Spleen (tissue), 11 donors: ENCODE results near the gene SLC38A10. TPM values are rescaled to one million over a fixed set of nuclear protein-coding genes. Genes with fewer than 3 reads are reported as not detected.
A peak's percentile ranks its signal among the peaks of the same experiment; 100 is the strongest.

Source experiments
- DNase-seq: peaks from one replicate; pipeline ENCODE4 v3.0.0-alpha.2; 2020
- H3K27ac ChIP-seq, 8 donors: fragments of 200-600 bp; sonication (generic) in 7 of 8; 1 replicate in 4 of 8; 2 replicates in 4 of 8; pipeline versions ENCODE4 v1.5.0 to v1.8.0; 2016 to 2021; ENCODE audit warnings: inconsistent platforms in 4 of 8, mild to moderate bottlenecking in 4 of 8, moderate library complexity in 1 of 8
- H3K27me3 ChIP-seq, 7 donors: fragments of 200-600 bp; sonication (generic) in 6 of 7; replicated peaks in 1 of 7; 1 replicate in 4 of 7; 2 replicates in 3 of 7; pipeline versions ENCODE4 v1.5.0 to v1.8.0; 2016 to 2021; ENCODE audit warnings: inconsistent platforms in 3 of 7, mild to moderate bottlenecking in 1 of 7
- H3K36me3 ChIP-seq, 6 donors: fragments of 200-600 bp; sonication (generic) in 5 of 6; 1 replicate in 4 of 6; 2 replicates in 2 of 6; pipeline versions ENCODE4 v1.5.0 to v1.8.0; 2016 to 2021; ENCODE audit warnings: inconsistent platforms in 2 of 6
- H3K4me1 ChIP-seq, 6 donors: fragments of 200-600 bp; sonication (generic) in 5 of 6; 1 replicate in 3 of 6; 2 replicates in 3 of 6; pipeline versions ENCODE4 v1.5.0 to v1.8.0; 2016 to 2021; ENCODE audit warnings: inconsistent platforms in 3 of 6
- H3K4me3 ChIP-seq, 8 donors: fragments of 200-600 bp; sonication (generic) in 7 of 8; 1 replicate in 4 of 8; 2 replicates in 4 of 8; pipeline versions ENCODE4 v1.5.0 to v1.8.0; 2016 to 2021; ENCODE audit warnings: inconsistent platforms in 4 of 8, mild to moderate bottlenecking in 4 of 8, moderate library complexity in 2 of 8
- H3K9me3 ChIP-seq, 8 donors: fragments of 200-600 bp; sonication (generic) in 7 of 8; 1 replicate in 4 of 8; 2 replicates in 4 of 8; pipeline versions ENCODE4 v1.5.0 to v1.8.0; 2016 to 2021; ENCODE audit warnings: inconsistent platforms in 4 of 8
- CTCF ChIP-seq, 11 experiments: fragments of 200-600 bp in 7 of 11; fragments of 450-650 bp in 4 of 11; sonication (generic) in 4 of 11; IDR thresholded peaks in 8 of 11; conservative IDR thresholded peaks in 3 of 11; 1 replicate in 7 of 11; 2 replicates in 4 of 11; pipeline versions ENCODE4 v1.4.0 to v1.8.0; 2016 to 2021; ENCODE audit warnings: antibody characterized with exemption in 11 of 11, inconsistent platforms in 4 of 11, mild to moderate bottlenecking in 1 of 11
- POLR2A ChIP-seq, 3 donors: fragments of 450-650 bp; IDR thresholded peaks; one replicate each; pipeline ENCODE4 v1.5.1; 2017; ENCODE audit warnings: antibody characterized with exemption in 3 of 3, mild to moderate bottlenecking in 1 of 3
- POLR2AphosphoS5 ChIP-seq, 3 donors: sonication (generic); formaldehyde crosslinking; IDR thresholded peaks; one replicate each; pipeline ENCODE4 v1.5.1; 2017; ENCODE audit warnings: antibody characterized with exemption in 3 of 3
- WGBS, 5 donors: extraction: QIAGEN DNeasy Blood & Tissue Kit in 3 of 5; methylation state at CpG; one replicate each; pipeline versions ENCODE4 v1.1.5 to v1.1.7; 2013 to 2018; 5-methylcytosine and 5-hydroxymethylcytosine counted together
- intact Hi-C: fragments of 100-400 bp; cut with DNase I; formaldehyde crosslinking; loops from one replicate; pipeline ENCODE4 v1.15.0; 2023; ENCODE audit warnings: low total_unique reads
- polyA plus RNA-seq, 3 donors: library from polyadenylated mRNA; stranded (reverse); fragments of 200-250 nt; gene quantifications; one replicate each; pipeline ENCODE4 v1.2.1, GENCODE V29; 2013
- total RNA-seq, 7 donors: library from RNA; depleted of rRNA in 3 of 7; stranded (reverse); fragments of >200 nt in 3 of 7; fragmentation: NEBNext Ultra II Directional in 4 of 7; extraction: Animal tissue kit (Norgen Biotek cat#: 25700) in 4 of 7; gene quantifications; one replicate each; pipeline versions ENCODE4 v1.1.0 to v1.2.1, GENCODE V29; 2016 to 2021
- donor health status: healthy with polysubstance abuse.
- donor health status: DM: no; HTN: no; CAD: no; lungs with moderate emphysema.
- donor health status: DM: no; HTN: no; CAD: no.
- donor health status: Bipolar disorder and iron deficiency.
- donor health status: healthy.
- donor health status: DM: no; HTN: no; CAD: no.
- donor health status: DM: yes; HTN: yes; CAD: no.

SLC38A10 gene
- total and polyA plus RNA-seq, 10 donors: 54.9 to 112 (median 86.6) TPM

DNA sequence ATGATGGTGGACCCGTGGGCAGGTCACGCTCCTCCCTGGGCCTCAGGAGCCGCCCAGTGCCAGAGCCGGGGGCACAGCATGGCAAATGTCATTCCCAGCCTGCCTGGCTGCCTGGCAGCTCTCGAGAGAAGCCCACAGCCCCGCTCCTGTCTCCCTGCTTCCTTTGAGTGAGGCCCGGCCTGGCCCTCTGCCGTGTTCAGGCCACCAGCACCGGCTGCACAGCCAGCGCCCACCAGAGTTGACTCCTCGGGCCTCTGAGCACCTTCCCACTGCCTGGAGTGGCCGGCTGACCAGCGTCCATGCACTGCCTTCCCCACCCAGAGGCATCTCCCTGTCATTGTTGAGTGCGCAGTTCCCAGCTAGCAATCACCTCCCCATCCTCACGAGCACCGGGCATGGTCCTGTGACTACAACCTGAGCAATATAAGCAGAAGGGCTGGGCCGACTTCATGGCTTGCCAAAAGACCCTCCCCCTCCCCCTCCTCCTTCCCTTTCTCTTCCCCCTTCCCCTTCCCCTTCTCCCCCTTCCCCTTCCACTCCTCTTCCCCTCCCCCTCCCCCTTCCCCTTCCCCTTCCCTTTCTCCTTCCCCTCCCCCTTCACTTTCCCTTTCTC, 11.9 kb upstream of the SLC38A10 start:
- Histone ChIP-seq H3K9me3 (no peaks in the 10 kb centered on the region), H3K27ac (peak overlapping the region in 3 of 8 donors; percentile 13 to 84 (median 32)), H3K4me1 (peaks cover 6 to 77% (median 30%) of the 10 kb centered on the region in 6 donors), H3K27me3 (peaks cover 0 to 32% (median 0%) of the 10 kb centered on the region in 7 donors), H3K4me3 (no peak overlapping the region), H3K36me3 (no peaks in the 10 kb centered on the region)
- intact Hi-C loops: no loop called here
- no peak for DNase-seq
- WGBS, 5 donors: 74 to 87% (median 75%) methylated on average over 9 to 17 of the region's 17 CpGs
- TF ChIP-seq POLR2AphosphoS5 (IDR thresholded peaks at IDR 0.05) (no peak), POLR2A (IDR thresholded peaks at IDR 0.05) (no peak), CTCF (IDR thresholded peaks at IDR 0.05 in 8 of 11, conservative IDR thresholded peaks at IDR 0.05 in 3 of 11) (no peak)

DNA sequence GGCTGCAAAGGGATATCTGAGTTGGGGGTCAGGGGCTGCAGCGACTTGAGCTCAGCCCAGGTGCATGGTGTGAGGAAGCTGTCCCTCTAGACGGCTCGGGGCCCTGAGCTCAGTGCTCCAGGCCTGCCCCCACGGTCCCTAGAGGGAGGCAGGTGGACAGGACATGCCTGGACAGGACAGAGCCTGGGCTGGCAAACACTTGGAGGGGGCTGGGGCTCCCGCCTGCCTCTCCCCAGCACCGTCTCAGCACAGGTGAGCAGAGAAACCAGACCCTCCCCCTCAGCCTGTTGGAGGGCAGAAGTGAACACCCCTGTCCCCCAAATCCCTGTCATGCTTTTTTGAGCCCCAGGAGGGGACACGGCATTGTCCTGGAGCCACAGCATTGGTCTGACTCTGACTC, 11.4 kb upstream of the SLC38A10 start:
- TF ChIP-seq POLR2AphosphoS5 (IDR thresholded peaks at IDR 0.05) (no peak), CTCF (IDR thresholded peaks at IDR 0.05 in 8 of 11, conservative IDR thresholded peaks at IDR 0.05 in 3 of 11) (no peak), POLR2A (IDR thresholded peaks at IDR 0.05) (no peak)
- intact Hi-C loops: no loop called here
- no peak for DNase-seq

DNA sequence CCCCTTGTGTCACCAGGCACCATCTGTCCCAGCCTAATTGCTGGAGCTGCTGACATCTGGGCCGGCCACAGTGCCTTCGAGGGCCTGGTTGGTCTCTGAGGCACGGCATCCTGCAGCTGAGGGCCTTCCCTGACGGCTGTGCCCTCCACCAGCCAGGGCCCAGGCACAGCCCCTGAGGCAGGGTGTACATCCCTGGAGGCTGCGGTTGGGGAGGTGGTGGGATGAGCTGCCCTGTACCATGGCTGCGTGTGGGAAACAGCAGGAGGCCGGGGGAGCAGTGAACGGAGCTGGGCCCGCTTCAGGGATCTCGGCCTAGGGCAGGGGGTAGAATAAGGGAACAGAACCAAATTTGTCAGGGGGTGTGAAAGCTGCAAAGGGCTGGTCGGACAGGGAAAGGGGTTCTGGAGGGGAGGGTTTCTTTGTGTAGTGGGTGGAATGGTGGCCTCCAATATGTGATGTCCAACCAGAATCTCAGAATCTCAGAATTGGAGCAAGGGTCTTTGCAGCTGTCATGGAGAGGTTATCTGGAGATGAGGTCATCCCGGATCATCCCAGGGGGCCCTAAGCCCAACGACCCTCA, 10.0 kb upstream of the SLC38A10 start:
- 79 to 92% (median 86%) methylated on average over 10 to 13 of the region's 13 CpGs for WGBS, 5 donors

More for the DNA sequence above, 11.4 kb upstream of the SLC38A10 start:
- Histone ChIP-seq H3K9me3 (no peaks in the 10 kb centered on the region), H3K36me3 (no peaks in the 10 kb centered on the region), H3K27ac (peak overlapping the region in 2 of 8 donors; percentile 32 to 84), H3K27me3 (peaks cover 0 to 27% (median 0%) of the 10 kb centered on the region in 7 donors), H3K4me1 (peaks cover 6 to 77% (median 28%) of the 10 kb centered on the region in 6 donors), H3K4me3 (no peak overlapping the region)
- 84 to 94% (median 88%) methylated on average over 6 to 7 of the region's 7 CpGs for WGBS, 5 donors

More for the DNA sequence above, 10.0 kb upstream of the SLC38A10 start:
- Histone ChIP-seq H3K27ac (no peak overlapping the region), H3K27me3 (peaks cover 0 to 14% (median 0%) of the 10 kb centered on the region in 7 donors), H3K36me3 (no peaks in the 10 kb centered on the region), H3K4me1 (peaks cover 6 to 69% (median 21%) of the 10 kb centered on the region in 6 donors), H3K4me3 (no peak overlapping the region), H3K9me3 (no peaks in the 10 kb centered on the region)
- TF ChIP-seq POLR2A (IDR thresholded peaks at IDR 0.05) (no peak), CTCF (IDR thresholded peaks at IDR 0.05 in 8 of 11, conservative IDR thresholded peaks at IDR 0.05 in 3 of 11) (no peak), POLR2AphosphoS5 (IDR thresholded peaks at IDR 0.05) (no peak)
- intact Hi-C loops: no loop called here
- DNase-seq: no peak
